Right lobe of liver (tissue), 4 donors: ENCODE data around the gene PDCL2.

Experiments
- CTCF ChIP-seq, 4 donors: fragments of 200-600 bp in 3 of 4; fragments of 450-650 bp in 1 of 4; IDR thresholded peaks; one replicate each; pipeline versions ENCODE4 v1.5.1 to v1.8.0; 2016 to 2022; ENCODE audit warnings: antibody characterized with exemption in 4 of 4, mild to moderate bottlenecking in 2 of 4
- POLR2A ChIP-seq: fragments of 450-650 bp; IDR thresholded peaks from one replicate; pipeline ENCODE4 v1.6.1; 2017; ENCODE audit warnings: antibody characterized with exemption, mild to moderate bottlenecking
- donor health status: DM: no; HTN: no; CAD: no.
- donor health status: DM: no; HTN: no; CAD: no.
- donor health status: DM: no; HTN: yes; CAD: no.

DNA sequence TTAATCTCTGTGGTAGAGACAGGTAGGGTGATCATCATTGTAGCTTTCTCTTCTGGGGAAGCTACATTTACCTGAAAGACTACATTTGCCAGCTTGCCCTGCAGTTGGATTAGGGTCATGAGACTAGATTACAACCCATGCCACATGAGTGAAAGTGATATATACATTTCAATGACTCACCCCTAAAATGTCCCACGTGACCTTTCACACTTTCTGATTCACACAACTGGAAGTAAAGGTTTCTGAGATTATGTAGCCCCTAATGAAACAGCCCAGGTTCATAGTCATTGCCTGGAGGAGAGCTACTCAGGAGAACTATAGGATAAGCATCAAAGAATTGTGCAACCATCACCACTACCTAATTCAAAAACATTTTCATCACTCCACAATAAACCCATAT, 17.8 kb downstream of the PDCL2 start:
- no peak for TF ChIP-seq POLR2A
- no peak for TF ChIP-seq CTCF (IDR thresholded peaks at IDR 0.05)
